ENCODE data around the gene LECT2.

DNA sequence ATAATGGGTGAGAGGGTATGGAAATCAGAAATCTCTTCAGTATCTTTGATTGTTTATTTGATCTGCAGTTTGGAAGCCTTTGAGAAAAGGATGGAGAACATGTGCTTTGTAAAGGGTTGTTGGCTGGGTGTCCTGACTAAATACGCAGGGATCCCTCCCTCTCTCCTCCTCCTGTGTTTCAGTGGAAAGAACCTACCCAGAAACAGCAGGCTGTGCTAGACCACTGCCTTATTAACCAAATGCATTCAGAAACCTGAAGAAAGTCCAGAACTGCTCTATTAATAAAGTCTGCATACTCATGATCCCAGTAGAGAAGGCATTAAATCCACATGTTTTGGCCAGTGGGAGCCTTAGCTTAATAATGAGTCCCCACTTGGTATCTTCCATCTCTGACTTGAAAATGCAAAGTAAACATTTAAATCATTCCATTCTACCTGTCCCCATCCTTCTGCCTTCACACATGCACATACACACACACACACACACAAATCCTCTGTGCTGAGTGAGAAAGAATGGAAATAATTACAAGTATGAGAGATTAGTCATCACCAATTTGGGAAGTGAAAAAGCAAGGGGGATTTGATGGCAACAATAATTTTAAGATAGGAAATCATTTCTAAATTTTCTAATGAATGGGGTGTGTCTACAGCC is 10.0 kb upstream of the LECT2 start:
- no peak for TF ChIP-seq YY1 (IDR thresholded peaks at IDR 0.05; ENCODE audit: insufficient read depth, insufficient read length)
- TF ChIP-seq SUZ12 (IDR thresholded peaks at IDR 0.05; ENCODE audit: extremely low read depth, insufficient read depth, insufficient read length) = no peak
- no peak for TF ChIP-seq ZNF274 (IDR thresholded peaks at IDR 0.05; ENCODE audit: low read depth, low read length)

All from NT2/D1 (cell line).